WTC11 (cell line): ENCODE data around the gene GATD1.

ENCODE experiments used
- CREM ChIP-seq: sonication (generic); formaldehyde crosslinking; IDR thresholded peaks from 2 replicates; pipeline ENCODE4 v1.8.1; 2022; ENCODE audit warnings: mild to moderate bottlenecking, missing genetic modification reagents, moderate library complexity
- FOXP4 ChIP-seq: sonication (generic); formaldehyde crosslinking; IDR thresholded peaks from 2 replicates; pipeline ENCODE4 v1.8.0; 2022; ENCODE audit warnings: mild to moderate bottlenecking, missing genetic modification reagents
- TF ChIP-seq, protein P1 (sequence below): fragments of 200-600 bp; IDR thresholded peaks from 2 replicates; pipeline ENCODE4 v1.8.0; 2022; ENCODE audit warnings: antibody characterized with exemption

- TF ChIP-seq CREM (CRISPR knock-in tag) (no peak), FOXP4 (no peak)
- TF ChIP-seq, protein P1, sequence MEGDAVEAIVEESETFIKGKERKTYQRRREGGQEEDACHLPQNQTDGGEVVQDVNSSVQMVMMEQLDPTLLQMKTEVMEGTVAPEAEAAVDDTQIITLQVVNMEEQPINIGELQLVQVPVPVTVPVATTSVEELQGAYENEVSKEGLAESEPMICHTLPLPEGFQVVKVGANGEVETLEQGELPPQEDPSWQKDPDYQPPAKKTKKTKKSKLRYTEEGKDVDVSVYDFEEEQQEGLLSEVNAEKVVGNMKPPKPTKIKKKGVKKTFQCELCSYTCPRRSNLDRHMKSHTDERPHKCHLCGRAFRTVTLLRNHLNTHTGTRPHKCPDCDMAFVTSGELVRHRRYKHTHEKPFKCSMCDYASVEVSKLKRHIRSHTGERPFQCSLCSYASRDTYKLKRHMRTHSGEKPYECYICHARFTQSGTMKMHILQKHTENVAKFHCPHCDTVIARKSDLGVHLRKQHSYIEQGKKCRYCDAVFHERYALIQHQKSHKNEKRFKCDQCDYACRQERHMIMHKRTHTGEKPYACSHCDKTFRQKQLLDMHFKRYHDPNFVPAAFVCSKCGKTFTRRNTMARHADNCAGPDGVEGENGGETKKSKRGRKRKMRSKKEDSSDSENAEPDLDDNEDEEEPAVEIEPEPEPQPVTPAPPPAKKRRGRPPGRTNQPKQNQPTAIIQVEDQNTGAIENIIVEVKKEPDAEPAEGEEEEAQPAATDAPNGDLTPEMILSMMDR: no peak
Measured at GRCh38 chr11:803770-804598, 26.7 kb upstream of the GATD1 start.
